SU-DHL-6 (cell line): ENCODE results near the gene GNPDA2.

ENCODE experiments used
- EZH2phosphoT487 ChIP-seq: fragments of 200-600 bp; sonication (generic), shearing (Covaris generic); conservative IDR thresholded peaks from 2 replicates; pipeline ENCODE4 v1.6.1; 2018; ENCODE audit warnings: mild to moderate bottlenecking, antibody characterized with exemption, low read length, moderate library complexity, mixed read lengths
- TF ChIP-seq, protein P1 (sequence below): fragments of 200-600 bp; sonication (generic); IDR thresholded peaks from one replicate; pipeline ENCODE4 v1.5.1; 2017; ENCODE audit warnings: antibody characterized with exemption, mild to moderate bottlenecking, low read length, moderate library complexity; ENCODE audit not compliant: insufficient read depth, poor library complexity, severe bottlenecking

- TF ChIP-seq, protein P1, sequence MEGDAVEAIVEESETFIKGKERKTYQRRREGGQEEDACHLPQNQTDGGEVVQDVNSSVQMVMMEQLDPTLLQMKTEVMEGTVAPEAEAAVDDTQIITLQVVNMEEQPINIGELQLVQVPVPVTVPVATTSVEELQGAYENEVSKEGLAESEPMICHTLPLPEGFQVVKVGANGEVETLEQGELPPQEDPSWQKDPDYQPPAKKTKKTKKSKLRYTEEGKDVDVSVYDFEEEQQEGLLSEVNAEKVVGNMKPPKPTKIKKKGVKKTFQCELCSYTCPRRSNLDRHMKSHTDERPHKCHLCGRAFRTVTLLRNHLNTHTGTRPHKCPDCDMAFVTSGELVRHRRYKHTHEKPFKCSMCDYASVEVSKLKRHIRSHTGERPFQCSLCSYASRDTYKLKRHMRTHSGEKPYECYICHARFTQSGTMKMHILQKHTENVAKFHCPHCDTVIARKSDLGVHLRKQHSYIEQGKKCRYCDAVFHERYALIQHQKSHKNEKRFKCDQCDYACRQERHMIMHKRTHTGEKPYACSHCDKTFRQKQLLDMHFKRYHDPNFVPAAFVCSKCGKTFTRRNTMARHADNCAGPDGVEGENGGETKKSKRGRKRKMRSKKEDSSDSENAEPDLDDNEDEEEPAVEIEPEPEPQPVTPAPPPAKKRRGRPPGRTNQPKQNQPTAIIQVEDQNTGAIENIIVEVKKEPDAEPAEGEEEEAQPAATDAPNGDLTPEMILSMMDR, result no peak
- no peak for TF ChIP-seq EZH2phosphoT487
Measured at GRCh38 chr4:44679060-44679459, 47.3 kb downstream of the GNPDA2 start.
